ENCODE measurements around the gene SOWAHA.
"Not testable (repeated sequence)": the region's sequence is repeated elsewhere in the genome, so short reads cannot be mapped to it uniquely, and the experiment has no call there.

The SOWAHA gene

GRCh38 chr5:132848270-132848669, 35.2 kb downstream of the SOWAHA start:
- Histone ChIP-seq H3K4me3 (ENCODE audit: low read length) (no peak overlapping the region), H3K27me3 (ENCODE audit: control insufficient read depth, insufficient read depth, low read length) (no peaks in the 10 kb centered on the region), H3K9ac (ENCODE audit: low read depth, low read length) (no peak overlapping the region), H3K4me1 (ENCODE audit: control insufficient read depth, insufficient read depth, low read length) (no peaks in the 10 kb centered on the region), H3K36me3 (ENCODE audit: insufficient read depth, low read length) (no peaks in the 10 kb centered on the region), H3K9me3 (replicated peaks; ENCODE audit: low read length) (no peaks in the 10 kb centered on the region), H3K4me2 (ENCODE audit: low read length) (no peak overlapping the region)

- H3K9ac ChIP-seq (ENCODE audit: low read depth, low read length): no peak overlapping the region
- H3K36me3 ChIP-seq (ENCODE audit: insufficient read depth, low read length): no peaks in the 10 kb centered on the region
These were observed 36.2 kb downstream of the SOWAHA start for GRCh38 chr5:132849347-132849746.

GRCh38 chr5:132850066-132850465, 37.0 kb downstream of the SOWAHA start:
- Histone ChIP-seq H3K36me3 (ENCODE audit: insufficient read depth, low read length) (no peaks in the 10 kb centered on the region), H3K4me3 (ENCODE audit: low read length) (no peak overlapping the region), H3K9me3 (replicated peaks; ENCODE audit: low read length) (no peaks in the 10 kb centered on the region), H3K4me2 (ENCODE audit: low read length) (no peak overlapping the region), H3K9ac (ENCODE audit: low read depth, low read length) (no peak overlapping the region), H3K27me3 (ENCODE audit: control insufficient read depth, insufficient read depth, low read length) (no peaks in the 10 kb centered on the region), H3K4me1 (ENCODE audit: control insufficient read depth, insufficient read depth, low read length) (no peaks in the 10 kb centered on the region)

More at GRCh38 chr5:132849347-132849746, 36.2 kb downstream of the SOWAHA start:
- Histone ChIP-seq H3K4me2 (ENCODE audit: low read length) (no peak overlapping the region), H3K4me1 (ENCODE audit: control insufficient read depth, insufficient read depth, low read length) (no peaks in the 10 kb centered on the region), H3K4me3 (ENCODE audit: low read length) (no peak overlapping the region), H3K9me3 (replicated peaks; ENCODE audit: low read length) (no peaks in the 10 kb centered on the region), H3K27me3 (ENCODE audit: control insufficient read depth, insufficient read depth, low read length) (no peaks in the 10 kb centered on the region)

GRCh38 chr5:132853323-132853722, 40.2 kb downstream of the SOWAHA start:
- Histone ChIP-seq H3K27me3 (ENCODE audit: control insufficient read depth, insufficient read depth, low read length) (no peaks in the 10 kb centered on the region), H3K9ac (ENCODE audit: low read depth, low read length) (no peak overlapping the region), H3K4me3 (ENCODE audit: low read length) (no peak overlapping the region), H3K9me3 (replicated peaks; ENCODE audit: low read length) (no peaks in the 10 kb centered on the region), H3K4me2 (ENCODE audit: low read length) (no peak overlapping the region), H3K36me3 (ENCODE audit: insufficient read depth, low read length) (no peaks in the 10 kb centered on the region), H3K4me1 (ENCODE audit: control insufficient read depth, insufficient read depth, low read length) (no peaks in the 10 kb centered on the region)

- Histone ChIP-seq H3K27me3 (ENCODE audit: control insufficient read depth, insufficient read depth, low read length) (peaks cover 4% of the 10 kb centered on the region), H3K36me3 (ENCODE audit: insufficient read depth, low read length) (no peaks in the 10 kb centered on the region), H3K4me1 (ENCODE audit: control insufficient read depth, insufficient read depth, low read length) (no peaks in the 10 kb centered on the region), H3K9me3 (replicated peaks; ENCODE audit: low read length) (no peaks in the 10 kb centered on the region), H3K4me3 (ENCODE audit: low read length) (no peak overlapping the region), H3K4me2 (ENCODE audit: low read length) (no peak overlapping the region), H3K9ac (ENCODE audit: low read depth, low read length) (no peak overlapping the region)
These were observed 40.7 kb downstream of the SOWAHA start for GRCh38 chr5:132853790-132854189.

GRCh38 chr5:132854301-132854700, 41.2 kb downstream of the SOWAHA start:
- H3K9ac ChIP-seq (ENCODE audit: low read depth, low read length): no peak overlapping the region
- no peak overlapping the region for H3K4me3 ChIP-seq (ENCODE audit: low read length)
- H3K36me3 ChIP-seq (ENCODE audit: insufficient read depth, low read length): no peaks in the 10 kb centered on the region
- peaks cover 4% of the 10 kb centered on the region for H3K27me3 ChIP-seq (ENCODE audit: control insufficient read depth, insufficient read depth, low read length)
- no peaks in the 10 kb centered on the region for H3K4me1 ChIP-seq (ENCODE audit: control insufficient read depth, insufficient read depth, low read length)
- H3K9me3 ChIP-seq (replicated peaks; ENCODE audit: low read length): no peaks in the 10 kb centered on the region
- no peak overlapping the region for H3K4me2 ChIP-seq (ENCODE audit: low read length)

GRCh38 chr5:132854992-132855391, 41.9 kb downstream of the SOWAHA start:
- not testable (repeated sequence) for H3K9me3 ChIP-seq (replicated peaks; ENCODE audit: low read length); H3K4me3 ChIP-seq (ENCODE audit: low read length); H3K36me3 ChIP-seq (ENCODE audit: insufficient read depth, low read length); H3K9ac ChIP-seq (ENCODE audit: low read depth, low read length); H3K27me3 ChIP-seq (ENCODE audit: control insufficient read depth, insufficient read depth, low read length); H3K4me2 ChIP-seq (ENCODE audit: low read length); H3K4me1 ChIP-seq (ENCODE audit: control insufficient read depth, insufficient read depth, low read length)

GRCh38 chr5:132856011-132856410, 42.9 kb downstream of the SOWAHA start:
- no peak overlapping the region for H3K4me3 ChIP-seq (ENCODE audit: low read length)
- no peak overlapping the region for H3K4me2 ChIP-seq (ENCODE audit: low read length)
- no peak overlapping the region for H3K9ac ChIP-seq (ENCODE audit: low read depth, low read length)
- H3K27me3 ChIP-seq (ENCODE audit: control insufficient read depth, insufficient read depth, low read length): peaks cover 4% of the 10 kb centered on the region
- no peaks in the 10 kb centered on the region for H3K9me3 ChIP-seq (replicated peaks; ENCODE audit: low read length)
- no peaks in the 10 kb centered on the region for H3K4me1 ChIP-seq (ENCODE audit: control insufficient read depth, insufficient read depth, low read length)
- H3K36me3 ChIP-seq (ENCODE audit: insufficient read depth, low read length): no peaks in the 10 kb centered on the region

GRCh38 chr5:132859889-132860437, 46.9 kb downstream of the SOWAHA start:
- Histone ChIP-seq H3K9me3 (replicated peaks; ENCODE audit: low read length) (no peaks in the 10 kb centered on the region), H3K4me1 (ENCODE audit: control insufficient read depth, insufficient read depth, low read length) (no peaks in the 10 kb centered on the region)

GRCh38 chr5:132860742-132861141, 47.6 kb downstream of the SOWAHA start:
- no peaks in the 10 kb centered on the region for H3K36me3 ChIP-seq (ENCODE audit: insufficient read depth, low read length)
- peaks cover 3% of the 10 kb centered on the region for H3K4me1 ChIP-seq (ENCODE audit: control insufficient read depth, insufficient read depth, low read length)
- H3K9ac ChIP-seq (ENCODE audit: low read depth, low read length): no peak overlapping the region
- H3K27me3 ChIP-seq (ENCODE audit: control insufficient read depth, insufficient read depth, low read length): peaks cover 10% of the 10 kb centered on the region
- H3K4me3 ChIP-seq (ENCODE audit: low read length): no peak overlapping the region
- H3K4me2 ChIP-seq (ENCODE audit: low read length): no peak overlapping the region
- no peaks in the 10 kb centered on the region for H3K9me3 ChIP-seq (replicated peaks; ENCODE audit: low read length)

More at GRCh38 chr5:132859889-132860437, 46.9 kb downstream of the SOWAHA start:
- H3K36me3 ChIP-seq (ENCODE audit: insufficient read depth, low read length): no peaks in the 10 kb centered on the region
- H3K9ac ChIP-seq (ENCODE audit: low read depth, low read length): no peak overlapping the region
- no peak overlapping the region for H3K4me2 ChIP-seq (ENCODE audit: low read length)
- peaks cover 10% of the 10 kb centered on the region for H3K27me3 ChIP-seq (ENCODE audit: control insufficient read depth, insufficient read depth, low read length)
- H3K4me3 ChIP-seq (ENCODE audit: low read length): no peak overlapping the region

- H3K4me2 ChIP-seq (ENCODE audit: low read length): peak overlapping the region; percentile 86
- no peaks in the 10 kb centered on the region for H3K9me3 ChIP-seq (replicated peaks; ENCODE audit: low read length)
- H3K27me3 ChIP-seq (ENCODE audit: control insufficient read depth, insufficient read depth, low read length): peaks cover 6% of the 10 kb centered on the region
- H3K4me1 ChIP-seq (ENCODE audit: control insufficient read depth, insufficient read depth, low read length): peaks cover 14% of the 10 kb centered on the region
- H3K36me3 ChIP-seq (ENCODE audit: insufficient read depth, low read length): peaks cover 16% of the 10 kb centered on the region
- peak overlapping the region; percentile 85 for H3K9ac ChIP-seq (ENCODE audit: low read depth, low read length)
- H3K4me3 ChIP-seq (ENCODE audit: low read length): peak overlapping the region; percentile 84
These were observed 52.7 kb downstream of the SOWAHA start for GRCh38 chr5:132865668-132866341.

All from skeletal muscle satellite cell (primary cell).